ENCODE results near the gene BLTP3A.
A peak's percentile ranks its signal among the peaks of the same experiment; 100 is the strongest.
"Not testable (repeated sequence)": the region's sequence is repeated elsewhere in the genome, so short reads cannot be mapped to it uniquely, and the experiment has no call there.

BLTP3A gene

DNA sequence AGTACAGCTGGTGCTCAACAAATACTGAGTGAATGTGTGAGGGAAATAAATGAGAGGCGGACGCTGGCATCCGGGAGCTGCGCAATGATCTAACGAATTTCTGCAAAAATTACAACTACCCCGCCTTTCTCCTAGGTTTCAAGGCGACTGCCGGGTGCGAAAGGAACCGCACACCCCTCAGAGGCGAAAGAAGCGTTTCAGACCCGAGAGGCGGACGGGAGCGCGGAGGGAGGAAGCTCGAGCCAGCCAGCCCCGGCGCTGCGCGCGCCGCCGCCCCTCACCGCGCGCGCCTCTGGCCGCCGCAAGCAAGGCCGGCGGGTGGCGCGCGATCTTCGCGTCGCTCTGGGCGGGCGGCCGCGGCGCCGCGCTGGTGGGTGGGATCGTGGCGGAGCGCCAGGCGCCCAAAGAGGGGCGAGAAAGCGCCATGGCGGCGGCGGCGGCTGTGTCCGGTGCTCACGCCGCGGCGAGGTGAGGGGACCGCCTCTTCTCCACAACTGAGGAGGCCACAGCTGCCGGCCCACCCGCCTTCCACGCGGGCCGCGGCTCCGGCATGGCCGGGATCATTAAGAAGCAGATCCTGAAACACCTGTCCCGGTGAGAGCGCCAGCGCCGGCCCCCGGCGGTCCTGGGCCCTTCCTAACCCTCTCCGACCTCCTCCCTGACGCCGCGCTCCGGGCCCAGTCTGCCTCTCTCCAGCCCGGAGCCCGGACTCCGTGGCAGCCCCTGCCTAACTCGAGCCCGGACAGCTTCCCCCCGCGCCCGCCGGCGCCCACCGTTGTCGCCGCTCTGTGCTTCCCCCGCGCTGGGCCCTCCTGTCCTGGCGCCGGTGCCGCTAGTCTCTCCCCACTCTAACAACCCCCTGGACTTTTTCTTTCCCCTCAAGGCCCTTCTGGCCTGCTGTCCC is at the start of gene BLTP3A:
Gene BLTP3A, plus strand, starts transcription at position 383 of the 904 bp plus-strand sequence. Its CDS starts 168 bp downstream, at position 551.
- DNase-seq (ENCODE audit: low spot score) = peak; percentile 87

DNA sequence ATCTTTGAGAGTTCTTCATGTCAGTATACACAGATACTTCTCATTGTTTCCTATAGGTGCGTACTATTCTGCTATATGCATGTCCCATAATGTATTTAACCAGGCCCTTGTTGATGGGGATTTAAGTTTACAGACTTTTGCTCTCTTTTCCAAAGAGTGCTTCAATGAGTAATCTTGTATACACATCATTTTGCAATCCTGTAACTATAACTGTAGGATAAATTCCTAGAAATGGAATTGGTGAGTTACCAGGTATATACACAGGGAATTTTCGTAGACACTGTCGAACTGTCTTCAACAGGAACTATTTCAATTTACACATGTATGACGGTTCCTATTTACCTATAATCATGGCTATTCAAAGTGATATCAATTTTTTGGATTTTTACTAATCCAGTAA is 49.8 kb upstream of the BLTP3A start:
- DNase-seq (ENCODE audit: low spot score) = no peak

GRCh38 chr6:34743625-34744293 is 48.1 kb upstream of the BLTP3A start:
- DNase-seq (ENCODE audit: low spot score) = no peak

DNA sequence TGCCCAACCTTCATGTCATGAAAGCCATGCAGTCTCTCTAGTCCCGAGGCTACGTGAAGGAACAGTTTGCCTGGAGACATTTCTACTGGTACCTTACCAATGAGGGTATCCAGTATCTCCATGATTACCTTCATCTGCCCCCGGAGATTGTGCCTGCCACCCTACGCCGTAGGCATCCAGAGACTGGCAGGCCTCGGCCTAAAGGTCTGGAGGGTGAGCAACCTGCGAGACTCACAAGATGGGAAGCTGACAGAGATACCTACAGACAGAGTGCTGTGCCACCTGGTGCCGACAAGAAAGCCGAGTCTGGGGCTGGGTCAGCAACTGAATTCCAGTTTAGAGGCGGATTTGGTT is 47.6 kb upstream of the BLTP3A start:
- DNase-seq (ENCODE audit: low spot score) = not testable (repeated sequence)

- peak; percentile 8 for DNase-seq (ENCODE audit: low spot score)
Observed at GRCh38 chr6:34745277-34746103, 46.4 kb upstream of the BLTP3A start.

DNA sequence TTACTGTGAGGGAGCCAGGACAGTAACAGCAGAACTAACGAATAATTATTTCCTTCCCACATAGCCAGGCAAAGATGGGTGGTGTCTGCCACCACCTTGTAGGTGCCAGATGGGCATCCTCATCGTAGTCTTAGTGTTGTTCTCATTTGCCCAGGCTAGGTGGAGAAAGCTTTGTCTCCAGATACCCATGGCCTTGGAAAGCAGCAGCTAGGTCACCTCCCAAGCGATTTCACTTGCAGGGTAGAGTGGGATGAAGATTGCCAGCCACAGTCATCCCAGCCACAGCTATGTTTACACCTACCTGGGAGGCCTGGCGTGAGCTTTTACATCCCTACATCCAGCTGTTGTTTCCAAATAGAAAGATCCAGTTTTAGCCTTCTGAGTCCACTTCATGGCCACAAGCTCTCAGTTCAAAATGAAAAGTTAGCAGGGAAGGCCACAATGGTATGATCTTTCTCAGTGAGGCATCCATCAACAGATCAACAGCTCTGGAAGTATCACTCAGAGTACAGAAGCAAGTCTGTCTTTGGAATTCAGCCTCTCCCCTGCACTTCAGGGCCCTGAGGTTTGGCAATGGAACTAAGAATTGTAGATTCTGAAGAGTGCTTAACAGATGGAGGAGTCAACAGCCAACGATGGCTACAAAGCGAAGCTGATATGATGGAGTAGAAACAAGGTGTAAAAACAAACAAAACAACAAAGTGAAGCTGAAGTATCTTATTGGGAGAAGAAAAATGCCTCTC is 45.6 kb upstream of the BLTP3A start:
- no peak for DNase-seq (ENCODE audit: low spot score)

- no peak for DNase-seq (ENCODE audit: low spot score)
Observed at GRCh38 chr6:34748757-34749156, 43.1 kb upstream of the BLTP3A start.

DNA sequence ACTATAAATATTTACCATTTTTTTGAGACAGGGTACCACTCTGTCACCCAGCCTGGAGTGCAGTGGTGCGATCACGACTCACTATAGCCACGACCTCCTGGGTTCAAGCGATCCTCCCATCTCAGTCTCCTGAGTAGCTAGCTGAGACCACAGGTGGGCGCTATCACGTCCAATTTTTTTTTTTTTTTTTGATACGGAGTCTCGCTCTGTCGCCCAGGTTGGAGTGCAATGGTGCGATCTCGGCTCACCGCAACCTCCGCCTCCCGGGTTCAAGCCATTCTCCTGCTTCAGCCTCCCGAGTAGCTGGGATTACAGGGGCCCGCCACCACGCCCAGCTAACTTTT is 35.4 kb upstream of the BLTP3A start:
- not testable (repeated sequence) for DNase-seq (ENCODE audit: low spot score)

GRCh38 chr6:34757687-34758274 is 34.1 kb upstream of the BLTP3A start:
- DNase-seq (ENCODE audit: low spot score) = no peak

GRCh38 chr6:34760108-34760507 is 31.8 kb upstream of the BLTP3A start:
- DNase-seq (ENCODE audit: low spot score) = no peak

GRCh38 chr6:34761681-34762080 is 30.2 kb upstream of the BLTP3A start:
- DNase-seq (ENCODE audit: low spot score) = not testable (repeated sequence)

GRCh38 chr6:34768148-34768547 is 23.7 kb upstream of the BLTP3A start:
- no peak for DNase-seq (ENCODE audit: low spot score)

GRCh38 chr6:34771727-34772126 is 20.2 kb upstream of the BLTP3A start:
- peak; percentile 80 for DNase-seq (ENCODE audit: low spot score)

DNA sequence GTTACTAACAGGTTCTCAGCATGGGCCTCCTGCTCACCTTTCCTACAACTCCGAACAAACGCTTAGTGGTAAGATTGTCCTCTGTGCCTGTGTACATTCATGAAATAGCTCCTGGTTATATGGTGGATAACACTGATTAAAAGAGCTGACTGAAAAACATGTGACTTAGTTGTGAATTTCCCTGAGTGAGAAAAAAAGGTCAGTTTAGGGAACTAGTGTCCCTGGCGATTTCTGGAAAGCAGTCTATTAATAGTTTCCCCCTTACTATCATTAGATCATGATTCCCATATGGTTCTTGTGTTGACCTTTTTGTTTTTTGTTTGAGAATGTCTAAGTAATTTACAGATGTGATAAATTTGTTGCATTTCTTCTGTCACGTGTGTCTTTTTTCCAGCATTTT is 18.9 kb upstream of the BLTP3A start:
- DNase-seq (ENCODE audit: low spot score) = no peak

DNA sequence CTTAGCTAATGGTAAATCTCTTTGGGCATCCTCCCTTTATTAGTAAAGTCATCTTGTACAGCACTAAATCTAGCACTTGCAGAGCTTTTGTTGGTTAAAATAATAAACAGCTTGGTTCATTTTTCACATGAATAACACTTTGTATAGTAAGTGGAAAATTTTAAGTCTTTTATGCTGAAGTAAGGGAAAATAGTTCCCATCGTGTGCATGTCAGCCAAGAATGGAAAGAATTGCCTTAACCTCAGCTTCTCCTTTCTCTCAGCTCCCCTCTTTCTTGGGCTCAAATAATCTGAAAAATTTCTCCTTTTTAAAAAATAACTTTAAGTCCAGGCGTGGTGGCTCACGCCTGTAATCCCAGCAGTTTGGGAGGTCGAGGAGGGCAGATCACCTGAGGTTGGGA is 18.0 kb upstream of the BLTP3A start:
- no peak for DNase-seq (ENCODE audit: low spot score)

GRCh38 chr6:34774967-34775366 is 16.9 kb upstream of the BLTP3A start:
- no peak for DNase-seq (ENCODE audit: low spot score)

- DNase-seq (ENCODE audit: low spot score) = not testable (repeated sequence)
Observed at GRCh38 chr6:34785375-34785774, 6.5 kb upstream of the BLTP3A start.

GRCh38 chr6:34787152-34787551 is 4.7 kb upstream of the BLTP3A start:
- not testable (repeated sequence) for DNase-seq (ENCODE audit: low spot score)

DNA sequence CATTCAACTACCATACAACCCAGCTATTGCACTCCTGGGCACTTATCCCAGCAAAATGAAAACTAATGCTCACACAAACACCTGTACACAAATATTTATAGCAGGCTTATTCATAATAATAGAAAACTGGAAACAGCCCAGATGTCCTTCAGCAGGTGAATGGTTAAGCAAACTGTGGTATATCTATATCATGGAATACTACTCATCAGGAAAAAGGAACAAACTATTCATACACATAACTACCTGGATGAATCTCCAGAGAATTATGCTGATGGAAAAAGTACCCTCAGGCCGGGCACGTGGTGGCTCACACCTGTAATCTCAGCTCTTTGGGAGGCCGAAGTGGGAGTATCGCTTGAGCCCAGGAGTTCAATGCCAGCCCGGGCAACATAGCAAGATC is 3.8 kb upstream of the BLTP3A start:
- no peak for DNase-seq (ENCODE audit: low spot score)

GRCh38 chr6:34791164-34791700 is 651 bp upstream of the BLTP3A start:
- DNase-seq (ENCODE audit: low spot score) = peak; percentile 37

All from hepatic stellate cell (primary cell).